ENCODE results near the gene ADIRF. TPM values are rescaled to one million over a fixed set of nuclear protein-coding genes. Genes with fewer than 3 reads are reported as not detected.
"Not testable (repeated sequence)": the region's sequence is repeated elsewhere in the genome, so short reads cannot be mapped to it uniquely, and the experiment has no call there.

ADIRF gene
- polyA plus RNA-seq, 1 donor from 2014 or later, result not detected

- H3K4me3 Mint-ChIP-seq, H3K9me3 Mint-ChIP-seq, H3K27me3 Mint-ChIP-seq, H3K4me1 Mint-ChIP-seq, H3K27ac Mint-ChIP-seq, H3K36me3 Mint-ChIP-seq: not testable (repeated sequence)
Measured at GRCh38 chr10:87007124-87007523, 38.8 kb downstream of the ADIRF start.

- H3K36me3 Mint-ChIP-seq, H3K4me3 Mint-ChIP-seq, H3K4me1 Mint-ChIP-seq, H3K9me3 Mint-ChIP-seq, H3K27ac Mint-ChIP-seq, H3K27me3 Mint-ChIP-seq: not testable (repeated sequence)
Measured at GRCh38 chr10:87007674-87008073, 39.4 kb downstream of the ADIRF start.

GRCh38 chr10:87008303-87008702 is 40.0 kb downstream of the ADIRF start:
- H3K9me3 Mint-ChIP-seq, H3K27me3 Mint-ChIP-seq, H3K27ac Mint-ChIP-seq, H3K4me1 Mint-ChIP-seq, H3K4me3 Mint-ChIP-seq, H3K36me3 Mint-ChIP-seq: not testable (repeated sequence)

DNA sequence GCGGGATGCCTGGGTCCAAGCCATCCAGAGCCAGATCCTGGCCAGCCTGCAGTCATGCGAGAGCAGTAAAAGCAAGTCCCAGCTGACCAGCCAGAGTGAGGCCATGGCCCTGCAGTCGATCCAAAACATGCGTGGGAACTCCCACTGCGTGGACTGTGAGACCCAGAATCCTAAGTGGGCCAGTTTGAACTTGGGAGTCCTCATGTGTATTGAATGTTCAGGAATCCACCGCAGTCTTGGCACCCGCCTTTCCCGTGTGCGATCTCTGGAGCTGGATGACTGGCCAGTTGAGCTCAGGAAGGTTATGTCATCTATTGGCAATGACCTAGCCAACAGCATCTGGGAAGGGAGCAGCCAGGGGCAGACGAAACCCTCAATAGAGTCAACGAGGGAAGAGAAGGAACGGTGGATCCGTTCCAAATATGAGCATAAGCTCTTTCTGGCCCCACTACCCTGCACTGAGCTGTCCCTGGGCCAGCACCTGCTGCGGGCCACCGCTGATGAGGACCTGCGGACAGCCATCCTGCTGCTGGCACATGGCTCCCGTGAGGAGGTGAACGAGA is 40.9 kb downstream of the ADIRF start:
- not testable (repeated sequence) for H3K4me1 Mint-ChIP-seq, H3K36me3 Mint-ChIP-seq, H3K9me3 Mint-ChIP-seq, H3K27me3 Mint-ChIP-seq, H3K4me3 Mint-ChIP-seq
- H3K27ac Mint-ChIP-seq, result peak overlapping the region in 1 of 3 donors; percentile 39

- not testable (repeated sequence) for H3K27ac Mint-ChIP-seq, H3K36me3 Mint-ChIP-seq, H3K4me3 Mint-ChIP-seq, H3K9me3 Mint-ChIP-seq, H3K27me3 Mint-ChIP-seq, H3K4me1 Mint-ChIP-seq
Measured at GRCh38 chr10:87013528-87013927, 45.2 kb downstream of the ADIRF start.

DNA sequence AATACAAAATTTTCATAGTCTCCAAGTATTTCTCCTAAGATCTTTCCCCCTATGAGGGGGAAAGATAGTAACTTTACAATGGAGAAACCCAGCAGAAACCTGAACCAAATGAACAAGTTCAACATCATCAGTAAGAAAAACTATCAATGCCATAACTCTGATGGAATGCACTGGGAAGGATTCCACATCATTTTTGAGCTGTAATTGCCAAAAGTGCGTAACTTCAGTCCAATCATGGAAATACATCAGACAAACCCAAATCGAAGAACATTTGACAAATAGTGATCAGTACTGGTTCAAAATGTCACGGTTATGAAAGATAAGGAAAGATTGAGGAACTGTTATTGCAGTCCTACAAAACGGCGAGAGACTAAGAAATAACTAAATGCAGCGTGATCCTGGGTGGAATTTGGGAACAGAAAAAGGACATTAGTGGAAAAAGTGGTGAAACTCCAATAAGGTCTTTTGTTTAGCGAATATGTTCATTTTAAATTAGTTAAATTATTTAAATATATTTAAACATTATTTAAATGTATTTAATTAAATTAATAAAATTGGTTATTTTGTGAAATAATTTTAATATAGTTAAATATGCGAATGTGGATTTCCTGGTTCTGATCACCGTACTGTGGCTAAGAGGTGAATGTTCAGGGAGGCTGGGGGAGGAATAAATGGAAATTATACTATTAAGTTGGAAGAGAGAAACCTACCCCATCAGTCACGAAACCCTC is 46.9 kb downstream of the ADIRF start:
- not testable (repeated sequence) for H3K9me3 Mint-ChIP-seq, H3K4me3 Mint-ChIP-seq, H3K27ac Mint-ChIP-seq, H3K4me1 Mint-ChIP-seq, H3K27me3 Mint-ChIP-seq, H3K36me3 Mint-ChIP-seq

GRCh38 chr10:87018127-87018526 is 49.8 kb downstream of the ADIRF start:
- H3K36me3 Mint-ChIP-seq, H3K4me1 Mint-ChIP-seq, H3K4me3 Mint-ChIP-seq, H3K9me3 Mint-ChIP-seq, H3K27ac Mint-ChIP-seq, H3K27me3 Mint-ChIP-seq: not testable (repeated sequence)

GRCh38 chr10:87019066-87019465 is 50.8 kb downstream of the ADIRF start:
- H3K36me3 Mint-ChIP-seq, H3K4me1 Mint-ChIP-seq, H3K9me3 Mint-ChIP-seq, H3K27me3 Mint-ChIP-seq, H3K4me3 Mint-ChIP-seq, H3K27ac Mint-ChIP-seq: not testable (repeated sequence)

GRCh38 chr10:87019504-87019903 is 51.2 kb downstream of the ADIRF start:
- not testable (repeated sequence) for H3K27me3 Mint-ChIP-seq, H3K4me3 Mint-ChIP-seq, H3K9me3 Mint-ChIP-seq, H3K27ac Mint-ChIP-seq, H3K36me3 Mint-ChIP-seq, H3K4me1 Mint-ChIP-seq

DNA sequence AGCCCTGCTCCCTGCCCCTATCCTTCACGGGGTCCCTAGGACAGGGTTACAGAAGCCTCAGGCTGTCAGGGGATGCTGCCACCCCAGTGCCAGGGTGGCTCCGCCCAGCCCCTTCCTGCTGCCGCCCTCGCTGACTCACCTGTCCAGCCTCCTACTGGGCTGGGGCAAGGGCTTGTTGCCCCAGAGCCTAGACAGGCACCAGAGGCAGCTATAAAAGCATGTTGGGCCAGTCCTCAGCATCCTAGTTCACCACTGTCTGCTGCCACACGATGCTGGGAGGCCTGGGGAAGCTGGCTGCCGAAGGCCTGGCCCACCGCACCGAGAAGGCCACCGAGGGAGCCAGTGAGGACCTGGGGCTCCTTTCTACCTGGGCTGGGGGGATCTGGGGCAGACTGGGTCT is 51.8 kb downstream of the ADIRF start, which contains the start of gene FAM25A:
Gene FAM25A, plus strand, starts transcription at position 239 of the 400 bp plus-strand sequence. Its CDS starts 31 bp downstream, at position 270.
- not testable (repeated sequence) for H3K27me3 Mint-ChIP-seq, H3K4me3 Mint-ChIP-seq, H3K27ac Mint-ChIP-seq, H3K36me3 Mint-ChIP-seq, H3K9me3 Mint-ChIP-seq, H3K4me1 Mint-ChIP-seq

Other genes starting within 250 kb of the ADIRF start
- gene BMPR1A, start 211.9 kb upstream of the ADIRF start, polyA plus RNA-seq, result 5.0 TPM
- gene MMRN2, start 10.9 kb upstream of the ADIRF start, polyA plus RNA-seq, result not detected
- not detected for gene SNCG, start 9.9 kb upstream of the ADIRF start, polyA plus RNA-seq
- gene FAM25A, start 51.8 kb downstream of the ADIRF start, polyA plus RNA-seq, result not detected
- gene GLUD1, start 126.4 kb downstream of the ADIRF start, polyA plus RNA-seq, result 83.7 TPM
- gene SHLD2, start 126.7 kb downstream of the ADIRF start, polyA plus RNA-seq, result 15.9 TPM